ENCODE measurements around the gene JARID2.

Gene JARID2

GRCh38 chr6:15326067-15326614 lies 80.3 kb downstream of the JARID2 start:
- Histone ChIP-seq H3K79me2 (ENCODE audit: low read length) (peaks cover 92% of the 10 kb centered on the region), H3K4me1 (ENCODE audit: low read length) (peaks cover 15% of the 10 kb centered on the region; the same call in 1 of the 2 replicates)

GRCh38 chr6:15327271-15327670 lies 81.4 kb downstream of the JARID2 start:
- Histone ChIP-seq H3K9ac (ENCODE audit: low read length) (no peak overlapping the region), H3K4me3 (ENCODE audit: low read length) (no peak overlapping the region), H3K4me1 (ENCODE audit: low read length) (peaks cover 17% of the 10 kb centered on the region; the same call in 1 of the 2 replicates), H3K4me2 (ENCODE audit: low read depth, low read length) (no peak overlapping the region), H4K20me1 (ENCODE audit: insufficient read depth, low read length) (no peaks in the 10 kb centered on the region), H3K79me2 (ENCODE audit: low read length) (peaks cover 90% of the 10 kb centered on the region), H2AFZ (ENCODE audit: low read length) (no peak overlapping the region), H3K36me3 (replicated peaks; ENCODE audit: insufficient read depth, low read length) (no peaks in the 10 kb centered on the region), H3K27me3 (replicated peaks; ENCODE audit: insufficient read depth, low read length) (no peaks in the 10 kb centered on the region), H3K9me3 (replicated peaks; ENCODE audit: insufficient read depth, low read length) (no peaks in the 10 kb centered on the region), H3F3A (ENCODE audit: insufficient read depth, low read length) (peaks cover 6% of the 10 kb centered on the region; the same call in 1 of the 2 replicates), H3K27ac (ENCODE audit: low read length) (no peak overlapping the region), H3K9me2 (replicated peaks; ENCODE audit: insufficient read depth, low read length) (no peaks in the 10 kb centered on the region)
- no peak for DNase-seq
- TF ChIP-seq CTCF (IDR thresholded peaks at IDR 0.05; ENCODE audit: low read length) = peak; percentile 18; the same call in 1 of the 2 replicates
- TF ChIP-seq EZH2phosphoT487 (IDR thresholded peaks at IDR 0.05; ENCODE audit: low read length) = no peak
- no peak for TF ChIP-seq EZH2 (optimal IDR thresholded peaks at IDR 0.05; ENCODE audit: low read depth, low read length)

More at GRCh38 chr6:15326067-15326614, 80.3 kb downstream of the JARID2 start:
- H3K9me3 ChIP-seq (replicated peaks; ENCODE audit: insufficient read depth, low read length) = no peaks in the 10 kb centered on the region
- no peak overlapping the region for H3K4me3 ChIP-seq (ENCODE audit: low read length)
- no peaks in the 10 kb centered on the region for H3K27me3 ChIP-seq (replicated peaks; ENCODE audit: insufficient read depth, low read length)
- no peak overlapping the region for H2AFZ ChIP-seq (ENCODE audit: low read length)
- no peak overlapping the region for H3K9ac ChIP-seq (ENCODE audit: low read length)
- TF ChIP-seq CTCF (IDR thresholded peaks at IDR 0.05; ENCODE audit: low read length) (no peak), EZH2 (optimal IDR thresholded peaks at IDR 0.05; ENCODE audit: low read depth, low read length) (no peak), EZH2phosphoT487 (IDR thresholded peaks at IDR 0.05; ENCODE audit: low read length) (no peak)
- no peaks in the 10 kb centered on the region for H3K36me3 ChIP-seq (replicated peaks; ENCODE audit: insufficient read depth, low read length)
- no peak overlapping the region for H3K27ac ChIP-seq (ENCODE audit: low read length)
- no peaks in the 10 kb centered on the region for H3F3A ChIP-seq (ENCODE audit: insufficient read depth, low read length)
- H3K4me2 ChIP-seq (ENCODE audit: low read depth, low read length) = no peak overlapping the region
- no peak for DNase-seq
- H4K20me1 ChIP-seq (ENCODE audit: insufficient read depth, low read length) = no peaks in the 10 kb centered on the region
- H3K9me2 ChIP-seq (replicated peaks; ENCODE audit: insufficient read depth, low read length) = no peaks in the 10 kb centered on the region

- no peak for TF ChIP-seq EZH2phosphoT487 (IDR thresholded peaks at IDR 0.05; ENCODE audit: low read length)
- no peak for TF ChIP-seq EZH2 (optimal IDR thresholded peaks at IDR 0.05; ENCODE audit: low read depth, low read length)
- no peak for TF ChIP-seq CTCF (IDR thresholded peaks at IDR 0.05; ENCODE audit: low read length)
- Histone ChIP-seq H3K4me1 (ENCODE audit: low read length) (peaks cover 20% of the 10 kb centered on the region; the same call in 1 of the 2 replicates), H3K9me2 (replicated peaks; ENCODE audit: insufficient read depth, low read length) (no peaks in the 10 kb centered on the region), H3K27me3 (replicated peaks; ENCODE audit: insufficient read depth, low read length) (no peaks in the 10 kb centered on the region), H3K79me2 (ENCODE audit: low read length) (peaks cover 92% of the 10 kb centered on the region), H4K20me1 (ENCODE audit: insufficient read depth, low read length) (no peaks in the 10 kb centered on the region), H3K36me3 (replicated peaks; ENCODE audit: insufficient read depth, low read length) (no peaks in the 10 kb centered on the region), H3K27ac (ENCODE audit: low read length) (no peak overlapping the region), H3K4me3 (ENCODE audit: low read length) (no peak overlapping the region), H3K4me2 (ENCODE audit: low read depth, low read length) (no peak overlapping the region), H3K9me3 (replicated peaks; ENCODE audit: insufficient read depth, low read length) (no peaks in the 10 kb centered on the region), H3K9ac (ENCODE audit: low read length) (no peak overlapping the region), H2AFZ (ENCODE audit: low read length) (no peak overlapping the region), H3F3A (ENCODE audit: insufficient read depth, low read length) (peaks cover 6% of the 10 kb centered on the region; the same call in 1 of the 2 replicates)
- DNase-seq = no peak
Measured at GRCh38 chr6:15329197-15329671, 83.4 kb downstream of the JARID2 start.
